HL-60 (cell line): ENCODE data around the gene VTCN1.

Experiments used
- DNase-seq, 2 experiments: peaks; one replicate each; pipeline ENCODE4 v3.0.0-alpha.2; 2010 to 2020; ENCODE audit warnings: low read depth in 1 of 2, low spot score in 1 of 2
- H3K27ac ChIP-seq: fragments of 250-450 bp; sonication (Bioruptor Pico); replicated peaks from 2 replicates; pipeline ENCODE4 v1.5.1; 2020; ENCODE audit warnings: mild to moderate bottlenecking, moderate library complexity
- H3K27me3 ChIP-seq: fragments of 250-450 bp; sonication (Bioruptor Pico); 2 replicates; pipeline ENCODE4 v1.5.1; 2021; ENCODE audit warnings: mild to moderate bottlenecking, moderate library complexity; ENCODE audit not compliant: insufficient read depth, poor library complexity, severe bottlenecking
- H3K4me3 ChIP-seq: replicated peaks from 2 replicates; pipeline ENCODE4 v1.5.1; 2011; ENCODE audit warnings: mild to moderate bottlenecking, control low read depth, low read length; ENCODE audit not compliant: insufficient read depth
- CTCF ChIP-seq: IDR thresholded peaks from one replicate; pipeline ENCODE4 v1.5.1; 2011; ENCODE audit warnings: low read length, control low read depth, inconsistent platforms; ENCODE audit not compliant: insufficient read depth
- GABPA ChIP-seq: IDR thresholded peaks from 2 replicates; pipeline ENCODE4 v1.6.1; 2012; ENCODE audit warnings: low read depth
- POLR2AphosphoS5 ChIP-seq: IDR thresholded peaks from 2 replicates; pipeline ENCODE4 v1.6.1; 2012; ENCODE audit warnings: low read depth
- REST ChIP-seq: IDR thresholded peaks from 2 replicates; pipeline ENCODE4 v1.6.1; 2012; ENCODE audit warnings: low read depth; ENCODE audit not compliant: insufficient replicate concordance
- SPI1 ChIP-seq: IDR thresholded peaks from 2 replicates; pipeline ENCODE4 v1.6.1; 2012; ENCODE audit warnings: low read depth, mild to moderate bottlenecking, borderline replicate concordance

Gene VTCN1

GRCh38 chr1:117113199-117113598 lies 97.5 kb downstream of the VTCN1 start:
- TF ChIP-seq REST (no peak), SPI1 (no peak), CTCF (no peak), POLR2AphosphoS5 (no peak), GABPA (no peak)
- Histone ChIP-seq H3K27ac (no peak overlapping the region), H3K27me3 (no peaks in the 10 kb centered on the region), H3K4me3 (no peak overlapping the region)
- no peak for DNase-seq

GRCh38 chr1:117112047-117112717 lies 98.5 kb downstream of the VTCN1 start:
- TF ChIP-seq CTCF: no peak
- TF ChIP-seq POLR2AphosphoS5: no peak
- TF ChIP-seq REST: no peak
- no peak for TF ChIP-seq SPI1
- TF ChIP-seq GABPA: no peak
- Histone ChIP-seq H3K27me3 (no peaks in the 10 kb centered on the region), H3K27ac (no peak overlapping the region), H3K4me3 (no peak overlapping the region)
- DNase-seq: no peak

GRCh38 chr1:117110774-117111173 lies 100.0 kb downstream of the VTCN1 start:
- Histone ChIP-seq H3K27ac (no peak overlapping the region), H3K27me3 (no peaks in the 10 kb centered on the region), H3K4me3 (no peak overlapping the region)
- no peak for DNase-seq
- TF ChIP-seq CTCF (no peak), POLR2AphosphoS5 (no peak), GABPA (no peak), REST (no peak), SPI1 (no peak)
